Left forelimb (tissue), 1 donor: ENCODE measurements around the gene MYO7B.
A peak's percentile ranks its signal among the peaks of the same experiment; 100 is the strongest.
"Not testable (repeated sequence)": the region's sequence is repeated elsewhere in the genome, so short reads cannot be mapped to it uniquely, and the experiment has no call there.

Experiments
- DNase-seq: peaks from one replicate; pipeline ENCODE4 v3.0.0-alpha.2; 2018; ENCODE audit warnings: low spot score

The MYO7B gene

GRCh38 chr2:127524198-127524834 is 11.2 kb upstream of the MYO7B start:
- not testable (repeated sequence) for DNase-seq

GRCh38 chr2:127525691-127526131 is 9.8 kb upstream of the MYO7B start:
- no peak for DNase-seq

- peak; percentile 96 for DNase-seq
These were observed 9.1 kb upstream of the MYO7B start, which contains the start of gene IWS1 for GRCh38 chr2:127526132-127527000. Gene IWS1 (minus strand): TSS chr2:127526489. CDS start chr2:127526208, 281 bp downstream.

GRCh38 chr2:127527001-127527804 is 8.3 kb upstream of the MYO7B start:
- DNase-seq, result no peak

GRCh38 chr2:127528487-127528886 is 7.0 kb upstream of the MYO7B start:
- no peak for DNase-seq

GRCh38 chr2:127529416-127529815 is 6.1 kb upstream of the MYO7B start:
- not testable (repeated sequence) for DNase-seq

- no peak for DNase-seq
These were observed 5.0 kb upstream of the MYO7B start for GRCh38 chr2:127530245-127531140.

- DNase-seq, result no peak
These were observed 4.2 kb upstream of the MYO7B start for GRCh38 chr2:127531221-127531648.

GRCh38 chr2:127532296-127532695 is 3.2 kb upstream of the MYO7B start:
- no peak for DNase-seq

- no peak for DNase-seq
These were observed 435 bp downstream of the MYO7B start for GRCh38 chr2:127535918-127536317.

GRCh38 chr2:127536707-127537541 is 1.4 kb downstream of the MYO7B start:
- no peak for DNase-seq

- DNase-seq, result no peak
These were observed 2.2 kb downstream of the MYO7B start for GRCh38 chr2:127537644-127538043.

- no peak for DNase-seq
These were observed 6.3 kb downstream of the MYO7B start for GRCh38 chr2:127541809-127542208.

- no peak for DNase-seq
These were observed 6.7 kb downstream of the MYO7B start for GRCh38 chr2:127542231-127542630.

GRCh38 chr2:127543013-127543501 is 7.6 kb downstream of the MYO7B start:
- not testable (repeated sequence) for DNase-seq

- no peak for DNase-seq
These were observed 9.7 kb downstream of the MYO7B start for GRCh38 chr2:127545189-127545588.

- no peak for DNase-seq
These were observed 10.3 kb downstream of the MYO7B start for GRCh38 chr2:127545796-127546195.

- DNase-seq, result no peak
These were observed 11.3 kb downstream of the MYO7B start for GRCh38 chr2:127546797-127547196.

GRCh38 chr2:127551221-127551930 is 15.9 kb downstream of the MYO7B start:
- DNase-seq, result no peak
